Measurements from ENCODE around the gene CORO2B.

Gene CORO2B

GRCh38 chr15:68733666-68734065, 154.9 kb downstream of the CORO2B start:
- H3K4me1 Mint-ChIP-seq = peaks cover 18% of the 10 kb centered on the region
- no peak for TF ChIP-seq CTCF (IDR thresholded peaks at IDR 0.05)
- no peaks in the 10 kb centered on the region for H3K9me3 Mint-ChIP-seq
- no peak overlapping the region for H3K27ac Mint-ChIP-seq
- H3K27me3 Mint-ChIP-seq (ENCODE audit: low read depth, poor library complexity) = peaks cover 11% of the 10 kb centered on the region
- no peak overlapping the region for H3K4me3 Mint-ChIP-seq
- H3K36me3 Mint-ChIP-seq (ENCODE audit: low read depth) = no peaks in the 10 kb centered on the region
- DNase-seq = no peak

- peaks cover 11% of the 10 kb centered on the region for H3K27me3 Mint-ChIP-seq (ENCODE audit: low read depth, poor library complexity)
- no peak for TF ChIP-seq CTCF (IDR thresholded peaks at IDR 0.05)
- no peak overlapping the region for H3K27ac Mint-ChIP-seq
- no peaks in the 10 kb centered on the region for H3K36me3 Mint-ChIP-seq (ENCODE audit: low read depth)
- peaks cover 18% of the 10 kb centered on the region for H3K4me1 Mint-ChIP-seq
- no peak for DNase-seq
- H3K4me3 Mint-ChIP-seq = no peak overlapping the region
- no peaks in the 10 kb centered on the region for H3K9me3 Mint-ChIP-seq
Measured at GRCh38 chr15:68734352-68734751, 155.6 kb downstream of the CORO2B start.

- H3K4me1 Mint-ChIP-seq = peaks cover 18% of the 10 kb centered on the region
- no peak for TF ChIP-seq CTCF (IDR thresholded peaks at IDR 0.05)
- H3K4me3 Mint-ChIP-seq = no peak overlapping the region
Measured at GRCh38 chr15:68734881-68735280, 156.1 kb downstream of the CORO2B start.

GRCh38 chr15:68735610-68736009, 156.8 kb downstream of the CORO2B start:
- Mint-ChIP-seq H3K9me3 (no peaks in the 10 kb centered on the region), H3K27ac (no peak overlapping the region), H3K4me3 (no peak overlapping the region), H3K4me1 (peaks cover 11% of the 10 kb centered on the region), H3K36me3 (ENCODE audit: low read depth) (no peaks in the 10 kb centered on the region), H3K27me3 (ENCODE audit: low read depth, poor library complexity) (peaks cover 11% of the 10 kb centered on the region)
- DNase-seq = no peak
- no peak for TF ChIP-seq CTCF (IDR thresholded peaks at IDR 0.05)

More at GRCh38 chr15:68734881-68735280, 156.1 kb downstream of the CORO2B start:
- peak overlapping the region; percentile 77 for H3K27ac Mint-ChIP-seq
- peaks cover 11% of the 10 kb centered on the region for H3K27me3 Mint-ChIP-seq (ENCODE audit: low read depth, poor library complexity)
- DNase-seq = no peak
- no peaks in the 10 kb centered on the region for H3K9me3 Mint-ChIP-seq
- no peaks in the 10 kb centered on the region for H3K36me3 Mint-ChIP-seq (ENCODE audit: low read depth)

GRCh38 chr15:68739390-68740080, 160.7 kb downstream of the CORO2B start:
- Mint-ChIP-seq H3K9me3 (no peaks in the 10 kb centered on the region), H3K27me3 (ENCODE audit: low read depth, poor library complexity) (no peaks in the 10 kb centered on the region), H3K4me1 (peaks cover 3% of the 10 kb centered on the region), H3K36me3 (ENCODE audit: low read depth) (no peaks in the 10 kb centered on the region), H3K27ac (no peak overlapping the region), H3K4me3 (no peak overlapping the region)
- TF ChIP-seq CTCF (IDR thresholded peaks at IDR 0.05) = no peak
- no peak for DNase-seq

GRCh38 chr15:68743256-68743655, 164.5 kb downstream of the CORO2B start:
- TF ChIP-seq CTCF (IDR thresholded peaks at IDR 0.05) = no peak
- Mint-ChIP-seq H3K27me3 (ENCODE audit: low read depth, poor library complexity) (no peaks in the 10 kb centered on the region), H3K27ac (no peak overlapping the region), H3K9me3 (peaks cover 8% of the 10 kb centered on the region), H3K4me1 (peaks cover 3% of the 10 kb centered on the region), H3K36me3 (ENCODE audit: low read depth) (no peaks in the 10 kb centered on the region), H3K4me3 (no peak overlapping the region)
- no peak for DNase-seq
